ENCODE data around the gene FHOD3.

Gene FHOD3

GRCh38 chr18:36296650-36297416 is 680 bp upstream of the FHOD3 start:
- no peak for DNase-seq

- no peak for DNase-seq
Measured at GRCh38 chr18:36298126-36298741, 721 bp downstream of the FHOD3 start.

- DNase-seq, result no peak
Measured at GRCh38 chr18:36299015-36299414, 1.5 kb downstream of the FHOD3 start.

GRCh38 chr18:36300211-36300610 is 2.7 kb downstream of the FHOD3 start:
- no peak for DNase-seq

- DNase-seq, result no peak
Measured at GRCh38 chr18:36301884-36302283, 4.4 kb downstream of the FHOD3 start.

GRCh38 chr18:36302676-36303075 is 5.2 kb downstream of the FHOD3 start:
- no peak for DNase-seq

- DNase-seq, result no peak
Measured at GRCh38 chr18:36303211-36303844, 5.8 kb downstream of the FHOD3 start.

- no peak for DNase-seq
Measured at GRCh38 chr18:36304723-36305122, 7.2 kb downstream of the FHOD3 start.

- no peak for DNase-seq
Measured at GRCh38 chr18:36305375-36305774, 7.9 kb downstream of the FHOD3 start.

GRCh38 chr18:36307513-36307912 is 10.0 kb downstream of the FHOD3 start:
- no peak for DNase-seq

- DNase-seq, result no peak
Measured at GRCh38 chr18:36308711-36309435, 11.4 kb downstream of the FHOD3 start.

- no peak for DNase-seq
Measured at GRCh38 chr18:36309436-36310391, 12.2 kb downstream of the FHOD3 start.

- no peak for DNase-seq
Measured at GRCh38 chr18:36311026-36311570, 13.6 kb downstream of the FHOD3 start.

GRCh38 chr18:36312806-36313395 is 15.4 kb downstream of the FHOD3 start:
- no peak for DNase-seq

GRCh38 chr18:36314098-36314497 is 16.6 kb downstream of the FHOD3 start:
- DNase-seq, result no peak

- no peak for DNase-seq
Measured at GRCh38 chr18:36314754-36315153, 17.2 kb downstream of the FHOD3 start.

- no peak for DNase-seq
Measured at GRCh38 chr18:36315736-36316135, 18.2 kb downstream of the FHOD3 start.

GRCh38 chr18:36316246-36316645 is 18.7 kb downstream of the FHOD3 start:
- no peak for DNase-seq

GRCh38 chr18:36321658-36322407 is 24.3 kb downstream of the FHOD3 start:
- DNase-seq, result no peak

GRCh38 chr18:36322408-36322728 is 24.9 kb downstream of the FHOD3 start:
- DNase-seq, result no peak

GRCh38 chr18:36322734-36323133 is 25.2 kb downstream of the FHOD3 start:
- DNase-seq, result no peak
